MCF 10A (cell line): Measurements from ENCODE around the gene EXOSC10. TPM values are rescaled to one million over a fixed set of nuclear protein-coding genes. Genes with fewer than 3 reads are reported as not detected.

ENCODE experiments used
- BruUV-seq: library from RNA; stranded (reverse); fragments of 400-500 nt; replicated peaks from 2 replicates; lab custom pipeline; 2021; lab: Mats Ljungman, UMichigan
- CTCF ChIA-PET: fragments of 300-600 bp; sonication (Branson Sonifier 250); formaldehyde crosslinking; extraction: SDS; loops from one replicate; lab custom pipeline; 2021; ENCODE audit warnings: antibody characterized with exemption, inconsistent platforms; lab: Yijun Ruan, JAX
- POLR2A ChIA-PET: fragments of 300-600, 350-650 bp; sonication (Branson Sonifier 250); formaldehyde crosslinking; extraction: SDS; loops from one replicate; lab custom pipeline; 2020; ENCODE audit warnings: antibody characterized with exemption, inconsistent platforms; lab: Yijun Ruan, JAX
- DNase-seq: peaks from one replicate; pipeline ENCODE4 v3.0.0-alpha.2; 2018; ENCODE audit not compliant: unreplicated experiment
- H3K27ac Mint-ChIP-seq: one replicate; pipeline ENCODE4 v1.8.0; 2022; ENCODE audit warnings: mild to moderate bottlenecking, low read depth, mixed read lengths; ENCODE audit not compliant: unreplicated experiment
- H3K27me3 Mint-ChIP-seq: one replicate; pipeline ENCODE4 v1.8.0; 2022; ENCODE audit warnings: mixed read lengths; ENCODE audit not compliant: insufficient read depth, unreplicated experiment
- H3K36me3 Mint-ChIP-seq: one replicate; pipeline ENCODE4 v1.8.0; 2022; ENCODE audit warnings: mild to moderate bottlenecking, moderate library complexity, mixed read lengths; ENCODE audit not compliant: insufficient read depth, unreplicated experiment
- H3K4me1 Mint-ChIP-seq: one replicate; pipeline ENCODE4 v1.8.0; 2022; ENCODE audit warnings: mixed read lengths; ENCODE audit not compliant: insufficient read depth, unreplicated experiment
- H3K4me3 Mint-ChIP-seq: one replicate; pipeline ENCODE4 v1.8.0; 2022; ENCODE audit warnings: mild to moderate bottlenecking, moderate library complexity, mixed read lengths; ENCODE audit not compliant: unreplicated experiment
- H3K9me3 Mint-ChIP-seq: one replicate; pipeline ENCODE4 v1.8.0; 2022; ENCODE audit warnings: mixed read lengths; ENCODE audit not compliant: unreplicated experiment
- intact Hi-C: fragments of 100-400 bp; cut with micrococcal nuclease; formaldehyde crosslinking; loops from 2 replicates; pipeline ENCODE4 v1.14.1; 2022
- total RNA-seq: library from RNA; stranded (reverse); gene quantifications from 2 replicates; pipeline ENCODE4 v1.2.3, GENCODE V29; 2022
- TF ChIP-seq, protein P1 (sequence below): fragments of 200-600 bp; IDR thresholded peaks from one replicate; pipeline ENCODE4 v1.8.0; 2022; ENCODE audit warnings: antibody characterized with exemption, mild to moderate bottlenecking; ENCODE audit not compliant: unreplicated experiment

Gene EXOSC10
- total RNA-seq, 1 experiment from 2014 or later = 65.1 TPM

DNA sequence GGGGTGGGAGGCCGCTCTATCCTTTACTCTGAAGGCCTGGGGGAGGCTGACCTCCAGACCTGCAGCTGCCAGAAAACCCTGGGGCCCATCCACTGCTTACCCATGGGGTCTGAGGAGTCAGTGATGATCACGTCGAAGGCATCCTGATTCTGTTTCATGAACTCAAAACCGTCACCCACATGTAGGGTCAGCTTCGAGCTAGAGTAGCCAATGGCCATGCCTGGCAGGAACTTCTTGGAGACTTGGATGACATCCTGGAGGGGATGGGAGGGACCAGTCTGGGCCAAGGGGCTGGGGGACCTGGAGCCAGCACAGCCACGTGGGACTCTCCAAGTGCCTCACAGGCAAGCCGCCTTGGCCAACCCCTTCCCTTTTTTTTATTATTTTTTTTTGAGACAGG lies 43.2 kb downstream of the EXOSC10 start:
- Mint-ChIP-seq H3K36me3 (peaks cover 63% of the 10 kb centered on the region), H3K27me3 (no peaks in the 10 kb centered on the region), H3K27ac (no peak overlapping the region), H3K4me1 (peaks cover 7% of the 10 kb centered on the region), H3K9me3 (no peaks in the 10 kb centered on the region), H3K4me3 (no peak overlapping the region)
- CTCF ChIA-PET = interaction anchor here (2.3 kb wide), 1 partner anchor 19 kb away, joined by 18 read pairs; no protein-coding TSS in a partner anchor
- intact Hi-C loops = no loop called here
- no peak for DNase-seq
- TF ChIP-seq, protein P1, sequence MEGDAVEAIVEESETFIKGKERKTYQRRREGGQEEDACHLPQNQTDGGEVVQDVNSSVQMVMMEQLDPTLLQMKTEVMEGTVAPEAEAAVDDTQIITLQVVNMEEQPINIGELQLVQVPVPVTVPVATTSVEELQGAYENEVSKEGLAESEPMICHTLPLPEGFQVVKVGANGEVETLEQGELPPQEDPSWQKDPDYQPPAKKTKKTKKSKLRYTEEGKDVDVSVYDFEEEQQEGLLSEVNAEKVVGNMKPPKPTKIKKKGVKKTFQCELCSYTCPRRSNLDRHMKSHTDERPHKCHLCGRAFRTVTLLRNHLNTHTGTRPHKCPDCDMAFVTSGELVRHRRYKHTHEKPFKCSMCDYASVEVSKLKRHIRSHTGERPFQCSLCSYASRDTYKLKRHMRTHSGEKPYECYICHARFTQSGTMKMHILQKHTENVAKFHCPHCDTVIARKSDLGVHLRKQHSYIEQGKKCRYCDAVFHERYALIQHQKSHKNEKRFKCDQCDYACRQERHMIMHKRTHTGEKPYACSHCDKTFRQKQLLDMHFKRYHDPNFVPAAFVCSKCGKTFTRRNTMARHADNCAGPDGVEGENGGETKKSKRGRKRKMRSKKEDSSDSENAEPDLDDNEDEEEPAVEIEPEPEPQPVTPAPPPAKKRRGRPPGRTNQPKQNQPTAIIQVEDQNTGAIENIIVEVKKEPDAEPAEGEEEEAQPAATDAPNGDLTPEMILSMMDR = no peak
- POLR2A ChIA-PET = no interaction called here
- BruUV-seq = no TSS peak

DNA sequence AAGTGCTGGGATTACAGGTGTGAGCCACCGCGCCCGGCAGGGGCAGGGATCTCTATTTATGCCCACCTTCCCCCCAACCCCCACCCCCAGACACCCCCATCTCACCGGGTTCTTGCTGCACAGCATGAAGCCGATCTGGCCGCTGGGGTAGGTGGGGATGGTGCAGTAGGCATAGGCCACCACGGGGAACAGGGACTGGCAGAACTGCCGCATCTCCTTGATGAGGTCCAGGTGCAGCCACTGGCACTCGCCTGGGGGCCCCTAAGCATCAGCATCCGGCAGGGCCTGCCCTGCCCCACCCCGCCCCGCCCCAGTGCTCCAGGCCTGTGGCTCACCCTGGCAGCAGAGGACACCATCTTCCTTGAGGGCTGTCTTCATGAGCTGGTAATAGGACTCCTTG lies 44.0 kb downstream of the EXOSC10 start:
- H3K36me3 Mint-ChIP-seq = peaks cover 63% of the 10 kb centered on the region
- no peak overlapping the region for H3K4me3 Mint-ChIP-seq
- intact Hi-C loops = no loop called here
- no peaks in the 10 kb centered on the region for H3K27me3 Mint-ChIP-seq
- ChIA-PET CTCF (interaction anchor here (0.7 to 2.3 kb wide), 2 partner anchors 18 to 1603 kb away, joined by 5 to 18 read pairs; no protein-coding TSS in a partner anchor), POLR2A (no interaction called here)
- H3K27ac Mint-ChIP-seq = no peak overlapping the region
- no peaks in the 10 kb centered on the region for H3K9me3 Mint-ChIP-seq
- peaks cover 2% of the 10 kb centered on the region for H3K4me1 Mint-ChIP-seq
- BruUV-seq = no TSS peak
- TF ChIP-seq, protein P1 = no peak
- no peak for DNase-seq

DNA sequence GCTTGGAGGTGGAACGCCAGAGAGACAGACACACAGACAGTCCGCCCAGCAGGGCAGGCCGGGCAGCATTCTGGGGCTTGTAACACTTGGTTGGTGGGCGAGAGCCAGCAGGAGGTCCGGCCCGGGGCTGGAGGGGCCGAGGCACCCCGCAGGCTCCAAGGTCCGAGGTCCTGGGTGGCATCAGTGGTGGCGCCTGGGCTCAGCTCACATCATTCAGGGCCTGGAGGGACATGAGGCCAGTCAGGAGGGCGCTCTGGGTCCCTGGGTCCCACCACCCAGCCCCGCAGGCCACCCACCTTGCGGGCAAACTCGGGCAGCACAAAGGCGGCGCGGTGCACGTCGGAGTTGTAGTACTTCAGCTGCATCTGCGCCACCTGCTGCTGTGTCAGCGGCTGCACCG lies 45.0 kb downstream of the EXOSC10 start:
- no peak for DNase-seq
- H3K27me3 Mint-ChIP-seq = no peaks in the 10 kb centered on the region
- H3K27ac Mint-ChIP-seq = no peak overlapping the region
- TF ChIP-seq, protein P1 = no peak
- no peak overlapping the region for H3K4me3 Mint-ChIP-seq
- CTCF ChIA-PET = interaction anchor here (0.7 to 9.9 kb wide), 2 partner anchors 17 to 75 kb away, joined by 3 to 64 read pairs; no protein-coding TSS in a partner anchor
- POLR2A ChIA-PET = no interaction called here
- no peaks in the 10 kb centered on the region for H3K4me1 Mint-ChIP-seq
- H3K36me3 Mint-ChIP-seq = peaks cover 63% of the 10 kb centered on the region
- intact Hi-C loops = no loop called here
- H3K9me3 Mint-ChIP-seq = no peaks in the 10 kb centered on the region
- no TSS peak for BruUV-seq

DNA sequence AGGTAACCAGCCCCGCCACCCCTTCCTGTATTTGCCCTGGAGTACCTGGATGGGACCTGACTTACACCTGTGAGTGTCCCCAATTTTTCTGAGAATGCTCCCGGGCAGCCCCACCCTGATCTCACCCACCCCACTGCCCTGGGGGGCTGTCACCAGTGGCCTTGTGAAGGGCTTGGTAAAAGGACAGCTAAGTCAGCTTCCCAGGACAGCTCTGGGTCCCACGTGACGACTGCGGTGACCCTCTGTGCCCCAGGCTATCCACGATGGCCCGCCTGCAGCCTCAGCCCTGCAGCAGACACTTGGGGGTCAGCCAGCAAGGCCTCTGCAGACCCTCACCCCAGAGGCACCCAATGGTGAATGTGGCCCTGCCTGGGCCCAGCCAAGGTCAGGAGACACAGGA lies 45.5 kb downstream of the EXOSC10 start:
- no TSS peak for BruUV-seq
- Mint-ChIP-seq H3K36me3 (peaks cover 63% of the 10 kb centered on the region), H3K27me3 (no peaks in the 10 kb centered on the region), H3K9me3 (no peaks in the 10 kb centered on the region), H3K4me1 (no peaks in the 10 kb centered on the region), H3K27ac (no peak overlapping the region), H3K4me3 (no peak overlapping the region)
- TF ChIP-seq, protein P1 = no peak
- ChIA-PET CTCF (interaction anchor here (0.6 to 9.9 kb wide), 3 partner anchors 16 to 597 kb away, joined by 3 to 64 read pairs (median 3); no protein-coding TSS in a partner anchor), POLR2A (interaction anchor here (0.9 kb wide), 1 partner anchor 17 kb away, joined by 4 read pairs; no protein-coding TSS in a partner anchor)
- DNase-seq = no peak
- intact Hi-C loops = no loop called here
